Esophagus squamous epithelium (tissue), 4 donors: Measurements from ENCODE around the gene SPAG9.

Source experiments
- CTCF ChIP-seq, 6 experiments: fragments of 450-650 bp in 4 of 6; fragments of 200-600 bp in 2 of 6; sonication (generic) in 2 of 6; IDR thresholded peaks; one replicate each; pipeline ENCODE4 v1.5.1; 2016 to 2019; ENCODE audit warnings: antibody characterized with exemption in 6 of 6, mild to moderate bottlenecking in 4 of 6, moderate library complexity in 4 of 6
- POLR2A ChIP-seq, 4 donors: fragments of 450-650 bp; IDR thresholded peaks; one replicate each; pipeline ENCODE4 v1.6.1; 2017; ENCODE audit warnings: antibody characterized with exemption in 4 of 4, mild to moderate bottlenecking in 4 of 4, moderate library complexity in 3 of 4

GRCh38 chr17:50967795-50968194, 152.9 kb downstream of the SPAG9 start:
- TF ChIP-seq POLR2A (IDR thresholded peaks at IDR 0.05) (no peak), CTCF (IDR thresholded peaks at IDR 0.05) (no peak)
